ENCODE measurements around the gene MAGEA2.
"Not testable (repeated sequence)": the region's sequence is repeated elsewhere in the genome, so short reads cannot be mapped to it uniquely, and the experiment has no call there.

The MAGEA2 gene, protein sequence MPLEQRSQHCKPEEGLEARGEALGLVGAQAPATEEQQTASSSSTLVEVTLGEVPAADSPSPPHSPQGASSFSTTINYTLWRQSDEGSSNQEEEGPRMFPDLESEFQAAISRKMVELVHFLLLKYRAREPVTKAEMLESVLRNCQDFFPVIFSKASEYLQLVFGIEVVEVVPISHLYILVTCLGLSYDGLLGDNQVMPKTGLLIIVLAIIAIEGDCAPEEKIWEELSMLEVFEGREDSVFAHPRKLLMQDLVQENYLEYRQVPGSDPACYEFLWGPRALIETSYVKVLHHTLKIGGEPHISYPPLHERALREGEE
- total RNA-seq, result 0 to 0.06 (median 0) reads per million in 18 experiments

DNA sequence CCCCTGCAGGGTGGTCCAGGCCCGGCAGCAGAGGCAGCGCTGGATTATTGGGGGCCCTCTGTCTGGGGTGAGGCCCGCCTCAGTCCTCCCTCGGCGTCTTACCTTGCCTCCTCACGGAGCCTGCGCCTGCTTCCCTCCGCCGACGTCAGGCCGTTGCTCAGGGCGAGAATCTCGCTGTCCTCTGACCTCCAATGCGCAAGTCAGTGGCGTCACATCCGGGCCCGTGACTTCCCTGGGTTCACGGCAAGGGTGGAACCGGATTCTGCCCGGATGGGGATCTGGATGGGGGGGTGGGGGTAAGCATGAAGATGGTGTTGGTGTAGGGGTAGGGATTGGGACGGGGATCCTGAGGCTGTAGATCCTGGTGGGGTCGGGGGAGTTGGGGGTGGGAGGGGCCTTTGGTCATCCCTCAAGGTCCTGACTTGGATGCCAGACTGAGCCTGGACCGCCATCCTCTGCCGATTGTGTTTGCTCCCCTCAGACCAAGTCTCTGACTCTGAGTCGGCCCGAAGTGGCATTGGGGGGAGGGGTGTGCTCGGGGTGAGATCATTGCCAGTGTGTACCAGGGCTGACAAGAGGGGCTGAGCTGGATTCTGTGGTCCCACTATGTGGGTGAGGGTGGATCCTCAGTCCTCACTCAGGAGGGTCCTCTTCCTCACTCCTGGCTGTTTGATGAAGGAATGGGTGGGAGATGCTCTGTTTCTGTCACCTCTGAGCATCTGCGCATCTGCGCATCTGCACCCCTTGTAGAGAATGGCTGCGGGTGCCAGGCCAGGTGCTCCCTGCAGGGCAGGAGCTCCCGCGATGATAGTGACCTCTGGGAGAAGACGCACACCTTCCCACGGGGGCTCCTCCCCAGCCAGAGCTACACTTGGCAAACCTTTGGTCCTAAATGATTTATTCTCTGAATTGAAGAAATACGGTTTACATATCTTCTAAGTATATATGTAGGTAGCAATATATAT, at the start of gene MAGEA2:
Gene MAGEA2, minus strand, starts transcription at position 157 of the 965 bp plus-strand sequence. CDS start 2,479 bp downstream, outside the sequence.
- DNase-seq, result not testable (repeated sequence)

DNA sequence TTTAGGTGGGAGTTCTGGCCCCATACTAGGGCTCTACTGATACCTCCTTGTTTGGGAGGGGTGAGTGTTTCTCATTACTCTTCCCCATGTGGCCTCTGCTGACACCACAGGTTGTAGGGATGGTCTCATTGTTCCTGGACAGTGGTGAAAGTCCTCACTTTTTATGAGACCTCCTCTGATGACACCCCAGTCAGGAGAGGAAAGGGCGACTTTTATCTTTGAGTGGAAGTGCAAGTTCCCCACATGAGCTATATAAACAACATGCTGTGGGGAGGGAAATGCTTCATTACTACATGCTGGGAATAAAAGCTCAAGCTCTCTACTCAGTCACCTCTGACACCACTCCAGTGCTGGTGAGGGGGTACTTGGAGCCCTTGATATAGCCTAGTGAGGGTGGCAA, 45.3 kb upstream of the MAGEA2 start:
- no peak for DNase-seq

DNA sequence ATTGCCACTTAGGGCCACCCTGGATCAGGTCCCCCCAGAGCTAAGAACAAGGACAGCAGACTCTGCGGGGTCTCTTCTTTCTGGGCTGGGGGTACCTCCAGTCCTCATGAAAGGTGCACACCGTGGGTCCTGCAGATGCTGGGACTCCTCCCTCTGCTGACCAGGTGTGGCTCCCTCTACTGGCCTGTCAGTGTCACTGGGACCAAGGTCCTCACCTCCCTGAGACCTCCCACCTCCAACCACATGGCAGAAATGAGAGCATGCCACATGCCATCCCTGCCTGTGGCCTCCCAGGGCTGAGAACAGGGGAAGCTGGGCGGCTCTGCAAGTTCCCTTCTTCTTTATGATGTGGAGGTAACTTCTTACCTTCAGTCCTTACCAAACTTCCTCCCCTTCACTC, 33.4 kb upstream of the MAGEA2 start:
- DNase-seq, result not testable (repeated sequence)

DNA sequence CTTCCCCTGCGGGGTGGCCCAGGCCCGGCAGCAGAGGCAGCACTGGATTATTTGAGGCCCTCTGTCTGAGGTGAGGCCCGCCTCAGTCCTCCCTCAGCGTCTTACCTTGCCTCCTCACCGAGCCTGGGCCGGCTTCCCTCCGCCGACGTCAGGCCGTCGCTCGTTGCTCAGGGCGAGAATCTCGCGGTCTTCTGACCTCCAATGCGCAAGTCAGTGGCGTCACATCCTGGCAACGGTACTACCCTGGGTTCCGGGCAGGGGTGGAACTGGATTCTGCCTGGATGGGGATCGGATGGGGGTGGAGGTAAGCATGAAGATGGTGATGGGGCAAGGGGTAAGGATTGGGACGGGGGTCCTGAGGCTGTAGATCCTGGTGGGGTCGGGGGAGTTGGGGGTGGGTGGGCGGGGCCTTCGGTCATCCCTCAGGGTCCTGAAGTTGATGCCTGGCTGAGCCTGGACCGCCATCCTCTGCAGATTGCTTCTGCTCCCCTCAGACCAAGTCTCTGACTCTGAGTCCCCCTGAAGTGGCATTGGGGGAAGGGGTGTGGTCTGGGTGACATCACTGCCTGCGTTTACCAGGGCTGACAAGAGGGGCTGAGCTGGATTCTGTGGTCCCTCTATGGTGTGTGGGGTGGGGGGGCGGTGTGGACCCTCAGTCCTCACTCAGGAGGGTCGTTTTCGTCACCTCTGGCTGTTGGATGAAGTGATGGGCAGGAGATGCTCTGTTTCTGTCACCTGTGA, 16.1 kb upstream of the MAGEA2 start, which contains the start of gene MAGEA6:
Gene MAGEA6, minus strand, starts transcription at position 141 of the 741 bp plus-strand sequence. CDS start 2,039 bp downstream, outside the sequence.
- not testable (repeated sequence) for DNase-seq

DNA sequence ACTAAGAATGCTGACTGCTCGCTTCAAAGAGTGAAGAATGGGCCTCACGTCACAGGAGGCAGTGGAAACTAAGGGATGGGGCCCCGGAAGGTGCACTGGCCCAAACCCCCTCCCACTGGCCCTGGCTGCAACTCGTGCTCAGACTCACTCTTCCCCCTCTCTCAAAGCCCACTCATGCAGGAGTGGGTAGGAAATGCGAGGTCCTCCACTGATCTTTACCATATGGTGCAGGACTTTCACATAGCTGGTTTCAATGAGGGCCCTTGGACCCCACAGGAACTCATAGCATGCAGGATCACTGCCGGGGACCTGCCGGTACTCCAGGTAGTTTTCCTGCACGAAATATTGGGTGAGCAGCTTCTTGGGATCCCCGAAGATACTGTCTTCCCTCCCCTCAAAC, 12.9 kb upstream of the MAGEA2 start:
- DNase-seq, result not testable (repeated sequence)

DNA sequence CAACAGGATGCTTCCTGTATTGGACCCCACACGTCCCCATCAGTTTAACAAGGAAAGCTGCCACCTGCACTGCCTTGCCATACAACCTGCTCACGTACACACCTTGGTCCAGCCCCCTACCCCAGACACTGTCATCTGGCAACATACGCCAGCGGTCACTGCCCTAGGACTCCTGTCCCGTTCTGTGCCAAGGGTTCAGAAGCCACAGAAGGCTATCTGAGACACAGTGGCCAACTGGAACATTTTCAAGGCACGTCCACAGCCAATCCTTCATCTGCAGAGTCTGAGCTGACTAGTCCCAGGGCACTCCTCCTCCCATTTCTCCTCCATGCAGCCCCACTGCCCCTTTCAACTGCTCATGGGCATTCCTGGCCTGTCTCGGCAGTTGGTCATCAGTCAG, 7.9 kb upstream of the MAGEA2 start:
- DNase-seq, result not testable (repeated sequence)

DNA sequence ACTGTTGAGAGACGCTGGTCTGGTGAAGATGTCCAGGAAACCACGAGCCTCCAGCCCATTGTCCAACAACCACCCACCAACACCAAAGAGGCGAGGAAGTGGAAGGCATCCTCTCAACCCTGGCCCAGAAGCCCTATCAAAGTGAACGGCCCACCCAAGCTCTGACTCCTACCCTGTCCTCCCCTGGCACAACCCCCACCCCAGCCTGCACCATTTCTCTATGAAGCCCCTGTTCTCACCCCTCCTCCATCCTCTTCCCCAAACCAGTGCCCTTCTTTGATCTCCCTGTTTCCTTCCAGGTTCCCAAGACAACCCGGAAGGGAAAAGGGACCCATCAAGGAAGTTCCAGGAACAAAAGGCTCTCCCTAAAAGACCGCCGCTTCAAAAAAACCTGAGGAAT, 5.9 kb upstream of the MAGEA2 start:
- not testable (repeated sequence) for DNase-seq

DNA sequence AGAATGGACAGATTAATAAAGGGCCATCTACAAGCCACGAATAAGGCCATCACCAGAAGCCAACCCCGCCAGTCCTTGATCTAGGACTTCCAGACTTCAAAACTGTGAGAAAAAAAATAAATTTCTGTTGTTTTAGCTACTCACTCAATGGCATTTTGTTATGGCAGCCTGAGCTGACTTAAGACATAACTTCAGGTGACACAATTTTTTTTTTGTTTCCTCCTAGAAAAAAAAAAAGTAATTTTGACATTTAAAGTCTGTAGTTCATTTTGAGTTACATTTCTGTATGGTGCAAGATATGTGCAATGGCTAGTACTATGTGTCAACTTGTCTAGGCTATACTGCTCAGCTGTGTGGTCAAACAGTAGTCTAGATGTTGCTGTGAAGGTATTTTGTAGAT, 5.3 kb upstream of the MAGEA2 start, which contains the start of gene CSAG3:
Gene CSAG3, plus strand, starts transcription at position 301 of the 400 bp plus-strand sequence.
- not testable (repeated sequence) for DNase-seq

DNA sequence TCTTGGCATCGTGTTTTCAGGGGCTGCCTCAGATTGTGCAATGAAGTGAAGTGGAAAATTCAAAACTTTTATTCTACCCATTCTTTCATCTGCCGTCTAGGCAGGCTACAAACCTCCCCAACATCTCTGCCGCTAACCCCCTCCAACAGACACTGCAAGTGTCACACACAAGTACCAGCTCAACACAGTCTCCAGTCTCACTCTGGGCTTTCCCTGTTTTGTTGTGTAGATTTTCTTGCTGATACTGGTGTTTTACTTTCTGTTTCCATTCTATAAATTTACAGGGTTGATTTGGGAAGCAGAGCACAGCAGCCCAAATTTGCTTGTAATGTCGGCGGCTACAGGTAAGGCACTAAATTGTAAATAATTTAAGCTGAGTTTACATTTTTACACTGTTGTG, 1.2 kb upstream of the MAGEA2 start:
- DNase-seq, result not testable (repeated sequence)

DNA sequence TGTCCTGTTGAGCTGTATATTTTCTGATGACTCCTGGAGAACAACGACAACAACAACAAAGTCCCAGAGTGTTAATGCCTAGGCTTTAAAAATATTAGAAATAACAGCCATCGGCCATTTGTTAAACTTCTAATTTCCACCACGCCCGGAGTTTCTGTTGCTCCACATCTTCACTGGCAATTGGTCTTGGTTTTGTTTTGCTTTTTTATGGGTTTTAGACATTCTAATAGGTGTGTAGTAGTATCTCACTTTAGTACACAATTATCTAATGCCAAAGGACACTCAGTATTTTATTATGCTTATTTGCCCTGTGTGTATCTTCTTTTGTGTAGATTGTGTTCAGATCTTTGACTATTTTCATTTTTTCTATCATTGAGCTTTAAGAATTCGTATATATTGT, 15.1 kb downstream of the MAGEA2 start:
- no peak for DNase-seq

DNA sequence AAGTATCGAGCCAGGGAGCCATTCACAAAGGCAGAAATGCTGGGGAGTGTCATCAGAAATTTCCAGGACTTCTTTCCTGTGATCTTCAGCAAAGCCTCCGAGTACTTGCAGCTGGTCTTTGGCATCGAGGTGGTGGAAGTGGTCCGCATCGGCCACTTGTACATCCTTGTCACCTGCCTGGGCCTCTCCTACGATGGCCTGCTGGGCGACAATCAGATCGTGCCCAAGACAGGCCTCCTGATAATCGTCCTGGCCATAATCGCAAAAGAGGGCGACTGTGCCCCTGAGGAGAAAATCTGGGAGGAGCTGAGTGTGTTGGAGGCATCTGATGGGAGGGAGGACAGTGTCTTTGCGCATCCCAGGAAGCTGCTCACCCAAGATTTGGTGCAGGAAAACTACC, 17.1 kb downstream of the MAGEA2 start:
- DNase-seq, result not testable (repeated sequence)

DNA sequence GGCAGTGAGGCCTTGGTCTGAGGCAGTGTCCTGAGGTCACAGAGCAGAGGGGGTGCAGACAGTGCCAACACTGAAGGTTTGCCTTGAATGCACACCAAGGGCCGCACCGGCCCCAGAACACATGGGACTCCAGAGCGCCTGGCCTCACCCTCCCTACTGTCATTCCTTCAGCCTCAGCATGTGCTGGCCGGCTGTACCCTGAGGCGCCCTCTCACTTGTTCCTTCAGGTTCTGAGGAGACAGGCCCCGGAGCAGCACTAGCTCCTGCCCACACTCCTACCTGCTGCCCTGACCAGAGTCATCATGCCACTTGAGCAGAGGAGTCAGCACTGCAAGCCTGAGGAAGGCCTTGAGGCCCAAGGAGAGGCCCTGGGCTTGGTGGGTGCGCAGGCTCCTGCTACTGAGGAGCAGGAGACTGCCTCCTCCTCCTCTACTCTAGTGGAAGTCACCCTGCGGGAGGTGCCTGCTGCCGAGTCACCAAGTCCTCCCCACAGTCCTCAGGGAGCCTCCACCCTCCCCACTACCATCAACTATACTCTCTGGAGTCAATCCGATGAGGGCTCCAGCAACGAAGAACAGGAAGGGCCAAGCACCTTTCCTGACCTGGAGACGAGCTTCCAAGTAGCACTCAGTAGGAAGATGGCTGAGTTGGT, 17.7 kb downstream of the MAGEA2 start:
- DNase-seq, result no peak

DNA sequence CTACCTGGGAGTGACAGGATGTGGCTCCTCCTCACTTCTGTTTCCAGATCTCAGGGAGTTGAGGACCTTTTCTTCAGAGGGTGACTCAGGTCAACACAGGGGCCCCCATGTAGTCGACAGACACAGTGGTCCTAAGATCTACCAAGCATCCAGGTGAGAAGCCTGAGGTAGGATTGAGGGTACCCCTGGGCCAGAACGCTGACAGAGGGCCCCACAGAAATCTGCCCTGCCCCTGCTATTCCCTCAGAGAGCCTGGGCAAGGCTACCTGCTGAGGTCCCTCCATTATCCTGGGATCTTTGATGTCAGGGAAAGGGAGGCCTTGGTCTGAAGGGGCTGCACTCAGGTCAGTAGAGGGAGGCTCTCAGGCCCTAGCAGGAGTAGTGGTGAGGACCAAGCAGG, 18.5 kb downstream of the MAGEA2 start:
- no peak for DNase-seq

DNA sequence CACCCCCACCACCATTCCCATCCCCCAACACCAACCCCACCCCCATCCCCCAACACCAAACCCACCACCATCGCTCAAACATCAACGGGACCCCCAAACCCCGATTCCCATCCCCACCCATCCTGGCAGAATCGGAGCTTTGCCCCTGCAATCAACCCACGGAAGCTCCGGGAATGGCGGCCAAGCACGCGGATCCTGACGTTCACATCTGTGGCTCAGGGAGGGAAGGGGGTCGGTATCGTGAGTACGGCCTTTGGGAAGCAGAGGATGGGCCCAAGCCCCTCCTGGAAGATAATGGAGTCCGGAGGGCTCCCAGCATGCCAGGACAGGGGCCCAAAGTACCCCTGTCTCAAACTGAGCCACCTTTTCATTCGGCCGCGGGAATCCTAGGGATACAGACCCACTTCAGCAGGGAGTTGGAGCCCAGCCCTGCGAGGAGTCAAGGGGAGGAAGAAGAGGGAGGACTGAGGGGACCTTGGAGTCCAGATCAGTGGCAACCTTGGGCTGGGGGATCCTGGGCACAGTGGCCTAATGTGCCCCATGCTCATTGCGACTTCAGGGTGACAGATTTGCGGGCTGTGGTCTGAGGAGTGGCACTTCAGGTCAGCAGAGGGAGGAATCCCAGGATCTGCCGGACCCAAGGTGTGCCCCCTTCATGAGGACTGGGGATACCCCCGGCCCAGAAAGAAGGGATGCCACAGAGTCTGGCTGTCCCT, 19.3 kb downstream of the MAGEA2 start:
- DNase-seq, result not testable (repeated sequence)

DNA sequence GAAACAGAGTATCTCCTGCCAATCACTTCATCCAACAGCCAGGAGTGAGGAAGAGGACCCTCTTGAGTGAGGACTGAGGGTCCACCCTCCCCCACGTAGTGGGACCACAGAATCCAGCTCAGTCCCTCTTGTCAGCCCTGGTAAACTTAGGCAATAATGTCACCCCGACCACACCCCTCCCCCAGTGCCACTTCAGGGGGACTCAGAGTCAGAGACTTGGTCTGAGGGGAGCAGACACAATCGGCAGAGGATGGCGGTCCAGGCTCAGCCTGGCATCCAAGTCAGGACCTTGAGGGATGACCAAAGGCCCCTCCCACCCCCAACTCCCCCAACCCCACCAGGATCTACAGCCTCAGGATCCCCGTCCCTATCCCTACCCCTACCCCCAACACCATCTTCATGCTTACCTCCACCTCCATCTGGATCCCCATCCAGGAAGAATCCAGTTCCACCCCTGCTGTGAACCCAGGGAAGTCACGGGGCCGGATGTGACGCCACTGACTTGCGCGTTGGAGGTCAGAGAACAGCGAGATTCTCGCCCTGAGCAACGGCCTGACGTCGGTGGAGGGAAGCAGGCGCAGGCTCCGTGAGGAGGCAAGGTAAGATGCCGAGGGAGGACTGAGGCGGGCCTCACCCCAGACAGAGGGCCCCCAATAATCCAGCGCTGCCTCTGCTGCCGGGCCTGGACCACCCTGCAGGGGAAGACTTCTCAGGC, 20.2 kb downstream of the MAGEA2 start, which contains the start of the genes CSAG1 and MAGEA12:
Gene CSAG1, minus strand, starts transcription at position 461 of the 715 bp plus-strand sequence. CDS start 1,261 bp downstream, outside the sequence.
Gene MAGEA12, plus strand, starts transcription at position 497 of the 715 bp plus-strand sequence. CDS start 2,405 bp downstream, outside the sequence.
- no peak for DNase-seq

DNA sequence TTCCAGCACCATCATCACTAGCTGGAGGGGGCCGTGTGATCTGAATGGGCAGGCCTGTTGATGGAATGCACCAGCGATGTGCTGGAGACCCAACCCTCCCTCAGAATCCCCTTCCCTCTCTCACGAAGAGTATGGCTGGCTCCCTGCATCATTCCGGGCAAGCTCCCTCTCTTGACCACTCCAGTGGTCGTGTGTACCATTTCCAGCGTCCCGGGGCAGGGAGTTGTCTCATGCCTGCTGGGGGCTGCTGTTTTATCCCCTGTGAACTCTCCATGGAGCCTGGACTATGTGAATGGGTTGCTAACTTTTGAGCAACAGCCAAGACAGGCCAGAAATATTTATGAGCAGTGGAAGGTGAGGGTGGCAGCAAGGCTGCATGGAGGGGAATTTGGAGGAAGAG, 28.2 kb downstream of the MAGEA2 start:
- no peak for DNase-seq

DNA sequence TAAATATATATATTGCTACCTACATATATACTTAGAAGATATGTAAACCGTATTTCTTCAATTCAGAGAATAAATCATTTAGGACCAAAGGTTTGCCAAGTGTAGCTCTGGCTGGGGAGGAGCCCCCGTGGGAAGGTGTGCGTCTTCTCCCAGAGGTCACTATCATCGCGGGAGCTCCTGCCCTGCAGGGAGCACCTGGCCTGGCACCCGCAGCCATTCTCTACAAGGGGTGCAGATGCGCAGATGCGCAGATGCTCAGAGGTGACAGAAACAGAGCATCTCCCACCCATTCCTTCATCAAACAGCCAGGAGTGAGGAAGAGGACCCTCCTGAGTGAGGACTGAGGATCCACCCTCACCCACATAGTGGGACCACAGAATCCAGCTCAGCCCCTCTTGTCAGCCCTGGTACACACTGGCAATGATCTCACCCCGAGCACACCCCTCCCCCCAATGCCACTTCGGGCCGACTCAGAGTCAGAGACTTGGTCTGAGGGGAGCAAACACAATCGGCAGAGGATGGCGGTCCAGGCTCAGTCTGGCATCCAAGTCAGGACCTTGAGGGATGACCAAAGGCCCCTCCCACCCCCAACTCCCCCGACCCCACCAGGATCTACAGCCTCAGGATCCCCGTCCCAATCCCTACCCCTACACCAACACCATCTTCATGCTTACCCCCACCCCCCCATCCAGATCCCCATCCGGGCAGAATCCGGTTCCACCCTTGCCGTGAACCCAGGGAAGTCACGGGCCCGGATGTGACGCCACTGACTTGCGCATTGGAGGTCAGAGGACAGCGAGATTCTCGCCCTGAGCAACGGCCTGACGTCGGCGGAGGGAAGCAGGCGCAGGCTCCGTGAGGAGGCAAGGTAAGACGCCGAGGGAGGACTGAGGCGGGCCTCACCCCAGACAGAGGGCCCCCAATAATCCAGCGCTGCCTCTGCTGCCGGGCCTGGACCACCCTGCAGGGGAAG, 39.5 kb downstream of the MAGEA2 start, which contains the start of gene MAGEA2B:
Gene MAGEA2B, plus strand, starts transcription at position 814 of the 973 bp plus-strand sequence. CDS start 2,479 bp downstream, outside the sequence.
- not testable (repeated sequence) for DNase-seq

DNA sequence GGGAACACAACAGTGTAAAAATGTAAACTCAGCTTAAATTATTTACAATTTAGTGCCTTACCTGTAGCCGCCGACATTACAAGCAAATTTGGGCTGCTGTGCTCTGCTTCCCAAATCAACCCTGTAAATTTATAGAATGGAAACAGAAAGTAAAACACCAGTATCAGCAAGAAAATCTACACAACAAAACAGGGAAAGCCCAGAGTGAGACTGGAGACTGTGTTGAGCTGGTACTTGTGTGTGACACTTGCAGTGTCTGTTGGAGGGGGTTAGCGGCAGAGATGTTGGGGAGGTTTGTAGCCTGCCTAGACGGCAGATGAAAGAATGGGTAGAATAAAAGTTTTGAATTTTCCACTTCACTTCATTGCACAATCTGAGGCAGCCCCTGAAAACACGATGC, 40.4 kb downstream of the MAGEA2 start:
- not testable (repeated sequence) for DNase-seq

DNA sequence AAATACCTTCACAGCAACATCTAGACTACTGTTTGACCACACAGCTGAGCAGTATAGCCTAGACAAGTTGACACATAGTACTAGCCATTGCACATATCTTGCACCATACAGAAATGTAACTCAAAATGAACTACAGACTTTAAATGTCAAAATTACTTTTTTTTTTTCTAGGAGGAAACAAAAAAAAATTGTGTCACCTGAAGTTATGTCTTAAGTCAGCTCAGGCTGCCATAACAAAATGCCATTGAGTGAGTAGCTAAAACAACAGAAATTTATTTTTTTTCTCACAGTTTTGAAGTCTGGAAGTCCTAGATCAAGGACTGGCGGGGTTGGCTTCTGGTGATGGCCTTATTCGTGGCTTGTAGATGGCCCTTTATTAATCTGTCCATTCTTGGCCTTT, 44.5 kb downstream of the MAGEA2 start, which contains the start of gene CSAG2:
Gene CSAG2, minus strand, starts transcription at position 101 of the 400 bp plus-strand sequence. CDS start 161 bp downstream, outside the sequence.
- not testable (repeated sequence) for DNase-seq
